Measurements from ENCODE around the gene OXNAD1.

GRCh38 chr3:16252988-16253387, 12.0 kb upstream of the OXNAD1 start:
- TF ChIP-seq TCF12 (IDR thresholded peaks at IDR 0.05; ENCODE audit: low read depth) (no peak), REST (IDR thresholded peaks at IDR 0.05; ENCODE audit: low read depth) (no peak)

All from Ishikawa (cell line).